Hepatocyte (in vitro differentiated cells): ENCODE measurements around the gene RBM4B.

Source experiments
- CTCF ChIP-seq: fragments of 200-600 bp; sonication (generic); IDR thresholded peaks from 2 replicates; pipeline ENCODE4 v1.5.1; 2016; ENCODE audit warnings: antibody characterized with exemption, mild to moderate bottlenecking; ENCODE audit not compliant: poor library complexity
- EZH2phosphoT487 ChIP-seq: fragments of 200-600 bp; sonication (generic); IDR thresholded peaks from one replicate; pipeline ENCODE4 v1.6.1; 2018; ENCODE audit warnings: antibody characterized with exemption, mild to moderate bottlenecking, low read depth, moderate library complexity; ENCODE audit not compliant: unreplicated experiment, severe bottlenecking

GRCh38 chr11:66700742-66701141 lies 23.1 kb upstream of the RBM4B start:
- TF ChIP-seq CTCF (no peak), EZH2phosphoT487 (no peak)
